Memory B cell (primary cell): ENCODE data around the gene CGB5.
A peak's percentile ranks its signal among the peaks of the same experiment; 100 is the strongest.

ENCODE experiments used
- ATAC-seq: fragments of 150-1000 bp; cut with Tn5 transposase; 2 replicates; pipeline ENCODE4 v1.10.0; 2021; ENCODE audit warnings: low read depth, mild to moderate bottlenecking, moderate library complexity
- DNase-seq, 2 donors: peaks; one replicate each; pipeline ENCODE4 v3.0.0; 2022; ENCODE audit warnings: low spot score in 2 of 2
- H3K27ac Mint-ChIP-seq: one replicate; pipeline ENCODE4 v1.8.0; 2022; ENCODE audit warnings: mild to moderate bottlenecking, moderate library complexity, mixed read lengths
- H3K27me3 Mint-ChIP-seq: one replicate; pipeline ENCODE4 v1.8.0; 2022; ENCODE audit warnings: mixed read lengths
- H3K36me3 Mint-ChIP-seq: one replicate; pipeline ENCODE4 v1.8.0; 2022; ENCODE audit warnings: mild to moderate bottlenecking, mixed read lengths
- H3K4me1 Mint-ChIP-seq: one replicate; pipeline ENCODE4 v1.8.0; 2022; ENCODE audit warnings: mixed read lengths
- H3K4me3 Mint-ChIP-seq: one replicate; pipeline ENCODE4 v1.8.0; 2022; ENCODE audit warnings: mild to moderate bottlenecking, moderate library complexity, mixed read lengths
- H3K9me3 Mint-ChIP-seq: one replicate; pipeline ENCODE4 v1.8.0; 2022; ENCODE audit warnings: mixed read lengths

The CGB5 gene

DNA sequence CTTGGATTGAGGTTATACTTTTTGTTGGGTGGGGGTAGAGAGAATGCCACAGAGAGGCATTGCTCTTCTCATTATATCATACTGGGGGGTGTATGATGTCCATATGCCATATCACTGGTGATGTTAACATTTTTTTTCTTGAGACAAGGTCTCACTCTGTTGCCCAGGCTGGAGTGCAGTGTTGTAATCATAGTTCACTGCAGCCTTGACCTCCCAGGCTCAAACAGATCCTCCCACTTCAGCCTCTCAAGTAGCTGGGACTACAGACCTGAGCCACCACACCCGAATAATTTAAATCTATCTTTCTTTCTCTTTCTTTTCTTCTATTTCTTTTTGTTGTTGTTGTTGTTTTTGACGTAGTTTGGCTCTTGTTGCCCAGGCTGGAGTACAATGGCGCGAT is 36.7 kb downstream of the CGB5 start:
- no peaks in the 10 kb centered on the region for H3K36me3 Mint-ChIP-seq
- H3K4me1 Mint-ChIP-seq: peaks cover 2% of the 10 kb centered on the region
- no peak overlapping the region for H3K4me3 Mint-ChIP-seq
- H3K9me3 Mint-ChIP-seq: no peaks in the 10 kb centered on the region
- no peak overlapping the region for H3K27ac Mint-ChIP-seq
- H3K27me3 Mint-ChIP-seq: peaks cover 12% of the 10 kb centered on the region
- DNase-seq (no peak), ATAC-seq (no peak)

DNA sequence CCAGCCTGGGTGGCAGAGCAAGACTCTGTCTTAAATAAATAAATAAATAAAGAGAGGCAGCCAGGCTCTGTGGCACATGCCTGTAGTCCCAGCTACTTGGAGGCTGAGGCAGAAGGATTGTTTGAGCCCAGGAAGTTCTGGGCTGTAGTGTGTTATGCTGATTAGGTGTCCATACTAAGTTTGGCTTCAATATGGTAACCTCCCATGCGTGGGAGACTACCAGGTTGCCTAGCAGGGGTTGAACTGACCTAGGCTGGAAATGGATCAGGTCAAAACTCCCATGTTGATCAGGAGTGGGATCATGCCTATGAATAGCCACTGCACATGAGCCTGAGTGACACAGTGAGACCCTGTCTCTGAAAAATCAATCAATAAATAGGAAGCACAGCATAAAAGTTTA is 37.6 kb downstream of the CGB5 start:
- H3K27me3 Mint-ChIP-seq: peaks cover 8% of the 10 kb centered on the region
- ATAC-seq (no peak), DNase-seq (no peak)
- H3K36me3 Mint-ChIP-seq: no peaks in the 10 kb centered on the region
- no peak overlapping the region for H3K4me3 Mint-ChIP-seq
- H3K27ac Mint-ChIP-seq: no peak overlapping the region
- H3K4me1 Mint-ChIP-seq: peaks cover 4% of the 10 kb centered on the region
- no peaks in the 10 kb centered on the region for H3K9me3 Mint-ChIP-seq

GRCh38 chr19:49084206-49085019 is 40.8 kb downstream of the CGB5 start:
- peak overlapping the region; percentile 94 for H3K4me3 Mint-ChIP-seq
- no peak for DNase-seq
- peaks cover 14% of the 10 kb centered on the region for H3K4me1 Mint-ChIP-seq
- peaks cover 6% of the 10 kb centered on the region for H3K27me3 Mint-ChIP-seq
- no peaks in the 10 kb centered on the region for H3K9me3 Mint-ChIP-seq
- peak overlapping the region; percentile 77 for H3K27ac Mint-ChIP-seq
- no peak for ATAC-seq
- peaks cover 7% of the 10 kb centered on the region for H3K36me3 Mint-ChIP-seq

- ATAC-seq: peak; percentile 87
- peaks cover 4% of the 10 kb centered on the region for H3K27me3 Mint-ChIP-seq
- peak; percentile 97 to 99 for DNase-seq
- no peaks in the 10 kb centered on the region for H3K9me3 Mint-ChIP-seq
- peak within 1 kb of the TSS; percentile 77 for H3K27ac Mint-ChIP-seq
- peak within 1 kb of the TSS; percentile 94 for H3K4me3 Mint-ChIP-seq
- H3K4me1 Mint-ChIP-seq: peaks cover 14% of the 10 kb centered on the region
- peaks cover 9% of the 10 kb centered on the region for H3K36me3 Mint-ChIP-seq
Measured at GRCh38 chr19:49085020-49085867, 41.6 kb downstream of the CGB5 start, which contains the start of gene SNRNP70. Gene SNRNP70 (plus strand): TSS chr19:49085451. CDS start chr19:49086415, 964 bp downstream.

GRCh38 chr19:49085868-49086232 is 42.2 kb downstream of the CGB5 start:
- DNase-seq (no peak), ATAC-seq (no peak)
- Mint-ChIP-seq H3K9me3 (no peaks in the 10 kb centered on the region), H3K27ac (peak overlapping the region; percentile 77), H3K4me1 (peaks cover 14% of the 10 kb centered on the region), H3K36me3 (peaks cover 12% of the 10 kb centered on the region), H3K4me3 (peak overlapping the region; percentile 94), H3K27me3 (peaks cover 2% of the 10 kb centered on the region)

DNA sequence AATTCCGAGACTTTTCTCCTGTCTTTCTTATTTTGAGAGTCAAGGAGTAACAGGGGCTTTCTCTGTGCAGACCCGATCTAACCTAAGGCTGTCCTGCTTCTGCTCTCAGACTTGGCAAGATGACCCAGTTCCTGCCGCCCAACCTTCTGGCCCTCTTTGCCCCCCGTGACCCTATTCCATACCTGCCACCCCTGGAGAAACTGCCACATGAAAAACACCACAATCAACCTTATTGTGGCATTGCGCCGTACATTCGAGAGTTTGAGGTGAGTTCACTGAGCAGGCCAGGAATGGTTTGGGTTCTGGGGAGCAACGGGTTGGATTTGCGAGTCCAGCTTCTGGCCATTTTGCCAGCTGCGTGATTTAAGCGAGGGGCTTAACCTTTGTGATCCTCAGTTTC is 42.6 kb downstream of the CGB5 start:
- H3K9me3 Mint-ChIP-seq: no peaks in the 10 kb centered on the region
- peaks cover 14% of the 10 kb centered on the region for H3K4me1 Mint-ChIP-seq
- DNase-seq: no peak
- no peak for ATAC-seq
- peak overlapping the region; percentile 77 for H3K27ac Mint-ChIP-seq
- peaks cover 2% of the 10 kb centered on the region for H3K27me3 Mint-ChIP-seq
- H3K36me3 Mint-ChIP-seq: peaks cover 15% of the 10 kb centered on the region
- H3K4me3 Mint-ChIP-seq: peak overlapping the region; percentile 94

DNA sequence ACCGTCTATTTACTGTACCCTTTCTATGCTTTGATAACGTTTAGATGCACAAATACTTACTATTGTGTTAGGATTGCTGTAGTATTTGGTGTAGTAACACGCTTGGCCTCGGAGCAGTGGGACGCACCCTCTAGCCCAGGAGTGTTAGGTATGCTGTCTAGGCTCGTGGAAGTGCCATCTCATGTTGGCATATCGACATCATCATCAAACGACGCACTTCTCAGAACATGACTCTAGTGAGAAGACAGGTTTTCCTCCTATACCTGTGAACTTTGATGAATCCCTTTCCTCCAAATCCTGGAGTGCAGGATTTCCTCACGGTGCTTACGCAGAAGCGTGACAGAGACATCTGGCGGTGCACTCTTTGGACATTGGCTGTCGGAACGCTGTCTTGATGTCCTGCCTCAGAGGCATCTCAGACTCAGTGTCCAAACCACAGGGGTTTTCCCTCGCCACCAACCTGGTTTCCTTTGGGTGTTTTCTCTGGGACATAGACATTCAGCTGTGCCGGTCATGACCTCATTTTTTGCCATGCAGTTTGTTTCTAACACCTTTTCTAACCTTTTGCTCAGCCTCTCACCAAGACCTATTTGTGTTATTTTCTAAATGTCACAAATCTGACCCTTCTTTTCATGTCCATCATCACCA is 47.9 kb downstream of the CGB5 start:
- no peaks in the 10 kb centered on the region for H3K27me3 Mint-ChIP-seq
- DNase-seq: no peak
- no peaks in the 10 kb centered on the region for H3K9me3 Mint-ChIP-seq
- H3K27ac Mint-ChIP-seq: no peak overlapping the region
- H3K36me3 Mint-ChIP-seq: peaks cover 31% of the 10 kb centered on the region
- H3K4me3 Mint-ChIP-seq: no peak overlapping the region
- H3K4me1 Mint-ChIP-seq: peaks cover 8% of the 10 kb centered on the region
- ATAC-seq: no peak

DNA sequence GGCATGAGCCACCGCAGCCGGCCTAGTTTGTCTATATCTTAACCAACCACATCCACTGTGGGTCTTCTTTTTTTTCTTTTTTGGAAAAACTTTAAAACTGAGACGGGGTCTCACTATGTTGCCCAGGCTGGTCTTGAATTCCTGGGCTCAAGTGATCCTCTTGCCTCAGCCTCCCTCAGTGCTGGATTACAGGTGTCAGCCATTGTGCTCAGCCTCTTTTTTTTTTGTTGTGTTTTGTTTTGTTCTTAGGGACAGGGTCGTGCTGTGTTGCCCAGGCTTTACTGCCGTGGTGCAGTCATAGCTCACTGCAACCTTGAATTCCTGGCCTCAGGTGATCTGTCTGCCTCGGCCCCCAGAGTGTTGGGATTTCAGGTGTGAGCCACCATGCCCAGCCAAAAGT is 49.0 kb downstream of the CGB5 start:
- H3K9me3 Mint-ChIP-seq: no peaks in the 10 kb centered on the region
- no peaks in the 10 kb centered on the region for H3K27me3 Mint-ChIP-seq
- H3K4me1 Mint-ChIP-seq: no peaks in the 10 kb centered on the region
- DNase-seq: no peak
- peaks cover 26% of the 10 kb centered on the region for H3K36me3 Mint-ChIP-seq
- no peak overlapping the region for H3K27ac Mint-ChIP-seq
- no peak overlapping the region for H3K4me3 Mint-ChIP-seq
- no peak for ATAC-seq
